RKO (cell line): Measurements from ENCODE around the gene CHID1.

Source experiments
- DNase-seq: peaks from one replicate; pipeline ENCODE4 v3.0.0-alpha.2; 2016; ENCODE audit warnings: low spot score

CHID1 gene

GRCh38 chr11:863910-864827, 46.4 kb downstream of the CHID1 start:
- DNase-seq = no peak

GRCh38 chr11:863023-863909, 47.3 kb downstream of the CHID1 start:
- no peak for DNase-seq

GRCh38 chr11:862696-863022, 48.0 kb downstream of the CHID1 start:
- DNase-seq = no peak

- DNase-seq = no peak
These were observed 48.4 kb downstream of the CHID1 start for GRCh38 chr11:862081-862661.

- no peak for DNase-seq
These were observed 49.5 kb downstream of the CHID1 start for GRCh38 chr11:861105-861479.

- DNase-seq = no peak
These were observed 50.1 kb downstream of the CHID1 start for GRCh38 chr11:860234-861104.

- no peak for DNase-seq
These were observed 51.0 kb downstream of the CHID1 start for GRCh38 chr11:859394-860131.

DNA sequence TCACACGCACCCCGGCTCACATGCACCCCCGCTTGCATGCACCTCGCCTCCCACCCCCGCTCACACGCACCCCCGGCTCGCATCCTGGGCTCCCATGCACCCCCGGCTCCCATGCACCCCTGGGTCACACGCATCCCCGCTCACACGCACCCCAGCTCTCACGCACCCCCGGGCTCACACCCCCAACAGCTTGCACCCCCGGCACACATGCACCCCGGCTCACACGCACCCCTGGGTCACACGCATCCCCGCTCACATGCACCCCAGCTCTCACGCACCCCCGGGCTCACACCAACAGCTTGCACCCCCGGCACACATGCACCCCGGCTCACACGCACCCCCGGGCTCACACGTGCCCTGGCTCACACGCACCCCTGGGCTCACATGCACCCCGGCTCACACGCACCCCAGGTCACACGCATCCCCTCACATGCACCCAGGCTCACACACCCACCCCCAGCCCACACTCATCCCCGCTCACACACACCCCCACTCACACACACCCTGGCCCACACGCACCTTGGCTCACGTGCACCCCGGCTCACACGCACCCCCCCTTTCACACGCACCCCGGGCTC, 51.8 kb downstream of the CHID1 start:
- DNase-seq = no peak

DNA sequence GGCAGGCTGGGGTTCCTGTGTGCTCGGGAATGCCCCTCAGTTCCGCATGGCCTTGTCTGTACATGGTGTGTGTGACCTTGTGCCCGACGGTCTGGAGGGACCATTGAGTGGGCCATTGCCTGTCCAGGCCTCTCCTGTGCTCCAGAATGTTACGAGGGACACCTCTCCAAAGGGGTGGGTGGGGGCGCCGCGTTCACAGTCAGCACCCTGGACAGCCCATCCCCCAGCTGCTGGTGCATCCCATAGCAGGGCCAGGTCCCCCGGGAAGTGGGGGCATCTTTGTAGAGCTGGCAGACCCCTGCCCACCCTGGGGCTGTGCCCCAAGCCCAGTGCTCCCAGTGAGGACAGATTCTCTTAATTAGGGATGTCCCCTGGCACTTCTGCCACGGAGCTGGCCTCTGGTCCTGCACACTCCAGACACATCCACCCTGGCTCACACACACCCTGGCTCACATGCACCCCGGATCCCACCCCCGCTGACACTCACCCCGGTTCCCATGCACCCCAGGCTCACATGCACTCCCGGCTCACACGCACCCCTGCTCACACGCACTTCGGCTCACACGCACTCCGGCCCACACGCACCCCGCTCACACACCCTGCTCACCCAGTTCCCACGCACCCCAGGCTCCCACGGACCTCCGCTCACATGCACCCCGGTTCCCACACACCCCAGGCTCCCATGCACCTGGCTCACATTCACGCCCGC, 52.4 kb downstream of the CHID1 start:
- no peak for DNase-seq

GRCh38 chr11:856397-856796, 54.2 kb downstream of the CHID1 start:
- DNase-seq = no peak

GRCh38 chr11:855796-856195, 54.8 kb downstream of the CHID1 start:
- no peak for DNase-seq

DNA sequence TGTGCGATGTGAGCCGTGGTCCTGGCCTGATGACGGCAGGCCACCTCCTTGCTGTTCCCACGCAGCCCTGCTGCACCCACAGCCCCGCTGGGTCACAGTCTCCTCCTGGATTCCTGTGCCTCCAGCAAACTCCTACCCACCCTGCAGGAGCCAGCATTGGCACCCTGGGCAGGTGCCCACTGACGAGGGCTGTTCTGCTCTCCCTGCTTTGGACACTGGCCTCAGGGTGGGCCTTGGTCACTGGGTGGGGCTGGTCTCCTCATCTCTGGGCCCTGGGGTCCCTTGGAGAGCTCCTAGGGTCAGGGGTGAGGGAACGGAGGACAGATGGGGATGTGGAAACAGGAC, 55.3 kb downstream of the CHID1 start:
- DNase-seq = no peak

DNA sequence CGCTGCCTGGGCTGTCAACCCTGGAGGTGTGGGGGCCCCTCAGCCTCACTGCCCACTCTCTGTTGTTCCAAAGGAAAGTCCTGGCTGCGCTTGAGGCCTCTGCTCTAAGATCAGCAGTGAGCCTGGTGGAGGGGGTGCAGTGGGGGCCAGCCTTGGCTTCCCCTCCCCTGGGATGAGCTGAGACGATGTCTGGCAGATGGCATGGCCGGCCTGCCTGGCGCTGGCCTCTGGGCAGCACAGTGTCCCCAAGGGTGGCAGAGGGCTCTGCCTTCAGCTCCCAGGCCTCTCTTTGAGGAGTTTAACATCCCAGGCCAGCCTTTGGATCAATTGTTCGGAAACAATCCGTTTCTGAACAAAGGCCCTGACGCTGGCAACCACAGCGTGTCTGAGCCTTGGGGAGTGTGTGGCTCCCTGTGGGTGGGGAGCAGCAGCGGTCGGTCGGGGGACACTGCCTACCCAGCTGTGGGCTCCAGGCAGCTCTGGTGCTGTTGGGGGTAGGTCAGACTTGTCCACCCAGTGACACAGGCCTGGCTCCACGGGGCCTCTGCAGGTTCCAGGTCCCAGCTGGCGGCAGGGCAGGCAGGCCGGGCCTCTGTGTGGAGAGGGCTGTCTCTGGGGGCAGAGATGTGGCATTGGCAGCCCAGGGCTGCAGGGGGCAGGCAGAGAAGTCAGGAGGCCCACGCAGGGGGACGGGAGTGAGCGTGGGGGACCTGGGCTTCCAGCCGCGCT, 55.8 kb downstream of the CHID1 start:
- DNase-seq = no peak

DNA sequence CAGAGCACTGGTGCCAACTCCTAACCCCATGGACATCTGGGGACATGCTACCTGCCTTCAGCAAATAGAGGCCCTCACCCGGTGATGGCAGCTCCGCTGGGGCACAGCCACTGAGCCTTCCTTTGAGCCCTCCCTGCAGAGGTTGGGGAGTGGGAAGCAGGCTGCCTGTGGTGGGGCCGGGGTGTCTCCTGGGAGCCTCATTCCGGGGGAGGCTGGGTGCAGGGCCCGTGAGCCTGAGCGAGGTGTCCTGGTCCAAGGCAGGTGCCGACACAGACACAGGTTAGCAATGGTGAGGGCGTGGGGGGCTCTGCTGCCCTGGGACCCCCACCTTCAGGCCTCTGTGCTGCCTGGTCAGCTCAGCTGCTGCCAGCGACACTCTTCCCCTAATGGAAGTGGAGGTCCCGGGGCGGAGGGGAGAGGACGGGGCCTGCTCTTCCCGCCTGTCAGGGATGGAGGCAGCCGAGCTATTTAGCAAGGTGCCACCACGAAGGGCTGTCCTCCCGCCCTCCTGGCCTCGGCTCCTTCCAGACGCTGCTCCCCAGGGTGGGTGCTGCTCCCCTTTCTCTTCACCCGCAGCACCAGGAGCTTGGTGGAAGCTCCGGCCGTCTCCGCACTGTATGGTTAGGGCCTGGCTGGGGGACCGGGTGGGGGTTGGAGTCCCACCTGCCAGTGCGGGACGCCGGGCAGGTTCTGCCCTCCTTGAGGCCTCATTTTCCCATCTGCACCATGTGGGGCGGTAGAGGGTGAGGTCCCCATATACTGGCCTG, 56.7 kb downstream of the CHID1 start:
- no peak for DNase-seq

DNA sequence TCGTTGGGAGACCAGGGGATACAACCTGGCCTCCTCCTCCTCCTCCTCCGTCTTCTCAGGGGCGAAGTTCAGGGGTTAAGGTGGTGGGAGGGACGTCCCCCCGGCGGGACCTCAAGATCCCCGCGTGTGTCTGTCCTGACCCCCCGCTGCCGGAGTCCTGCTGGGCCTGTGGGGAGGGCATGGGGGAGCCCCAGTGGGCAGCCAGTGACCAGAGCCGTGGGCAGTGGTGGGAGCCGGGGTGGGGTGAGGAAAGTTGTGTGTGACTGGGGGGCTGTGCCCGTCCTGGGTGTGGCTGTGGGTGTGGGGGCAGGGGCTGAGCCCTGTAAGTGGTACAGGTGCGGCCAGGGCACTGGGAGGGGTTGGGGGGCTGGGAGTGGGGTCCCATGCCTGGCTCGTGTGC, 57.8 kb downstream of the CHID1 start:
- DNase-seq = no peak

DNA sequence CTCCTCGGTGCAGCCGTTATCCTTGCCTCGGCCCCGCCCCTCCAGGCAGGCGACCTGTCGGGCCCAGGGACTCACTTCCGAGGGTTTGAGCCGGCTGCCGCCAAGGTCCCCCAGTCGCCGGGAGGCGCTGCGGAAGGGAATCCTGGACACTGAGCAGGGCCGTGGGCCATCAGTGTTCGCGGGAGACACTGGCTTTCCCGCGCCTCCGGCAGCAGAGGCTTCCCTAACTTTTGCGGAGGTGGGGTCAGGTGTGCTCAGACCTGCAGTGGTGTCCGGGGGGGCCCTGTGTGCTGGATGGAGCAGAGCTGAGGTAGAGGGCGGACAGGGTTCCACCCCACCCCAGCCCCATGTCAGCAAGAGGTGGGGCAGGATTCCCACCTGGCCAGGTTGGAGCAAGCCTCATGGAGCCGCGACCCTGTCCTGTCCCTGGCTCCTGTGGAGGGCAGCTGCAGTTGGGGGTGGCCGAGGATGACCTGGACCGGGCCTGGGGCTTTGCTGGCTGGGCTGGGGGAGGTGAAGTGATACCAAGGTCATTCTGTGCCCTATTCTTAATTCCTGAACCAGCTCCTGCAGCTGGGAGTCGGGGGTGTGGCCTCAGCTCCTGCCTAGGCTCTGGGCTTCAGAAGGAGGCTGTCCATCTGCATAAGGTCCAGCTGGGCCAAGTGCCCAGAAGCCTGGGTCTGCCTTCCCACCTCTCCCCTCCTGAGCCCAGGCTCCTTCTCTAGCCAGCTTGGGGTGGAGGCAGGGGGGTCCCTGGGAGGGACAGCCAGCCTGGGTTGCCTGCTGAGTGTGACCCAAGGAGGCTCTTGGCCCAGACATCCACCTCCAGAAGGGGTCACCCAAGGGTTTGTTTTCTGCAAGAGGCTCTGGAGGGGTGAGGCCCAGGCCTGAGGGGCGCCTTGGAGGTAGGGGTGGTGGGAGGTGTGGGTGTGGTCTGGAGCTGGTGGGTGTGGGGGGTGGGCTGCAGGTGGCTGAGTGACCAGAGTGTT, 59.5 kb downstream of the CHID1 start:
- peak; percentile 31 for DNase-seq

DNA sequence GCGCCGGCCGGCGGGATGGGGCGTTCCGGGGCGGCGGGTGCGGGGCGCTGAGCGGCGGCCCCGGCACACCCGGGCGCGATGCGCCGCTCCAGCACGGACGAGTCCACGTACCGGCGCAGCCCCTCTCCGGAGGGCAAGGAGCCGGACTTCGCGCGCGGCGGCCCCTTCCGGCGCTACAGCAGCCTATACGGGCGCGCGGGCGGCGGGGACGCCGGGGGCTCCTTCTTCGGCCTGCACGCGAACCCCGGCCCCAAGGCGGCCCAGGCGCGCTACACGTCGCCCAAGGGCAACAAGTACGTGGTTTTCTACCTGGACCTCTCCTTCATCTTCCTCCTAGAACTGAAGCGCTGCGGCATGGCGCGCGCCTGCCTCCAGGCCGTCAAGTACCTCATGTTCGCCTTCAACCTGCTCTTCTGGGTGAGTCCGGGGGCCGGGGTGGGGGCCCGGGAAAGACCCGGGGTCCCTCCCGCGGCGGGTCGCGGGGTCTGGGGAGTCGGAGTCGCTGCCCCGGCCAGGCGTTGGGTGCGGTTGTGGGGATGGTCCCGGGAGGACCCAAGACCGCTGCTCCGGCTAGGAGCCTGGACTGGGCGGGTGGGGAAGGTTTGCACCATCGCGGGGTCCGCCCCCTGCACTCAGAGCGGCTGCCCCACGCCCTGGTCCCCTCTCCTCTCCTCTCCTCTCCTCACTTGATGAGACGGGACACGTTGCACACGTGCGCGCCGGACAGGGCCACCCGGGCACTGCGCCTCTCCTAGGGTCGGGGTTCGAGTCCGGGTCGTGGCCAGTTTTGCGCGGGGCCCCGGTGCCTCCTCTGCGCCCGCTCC, 60.4 kb downstream of the CHID1 start:
- DNase-seq = no peak
